Small intestine (tissue), 7 donors: ENCODE measurements around the gene BCAS4. TPM values are rescaled to one million over a fixed set of nuclear protein-coding genes. Genes with fewer than 3 reads are reported as not detected.
"Not testable (repeated sequence)": the region's sequence is repeated elsewhere in the genome, so short reads cannot be mapped to it uniquely, and the experiment has no call there.

Experiments
- DNase-seq, 2 donors: peaks; one replicate each; pipeline versions ENCODE4 v3.0.0 to v3.0.0-alpha.2; 2013
- FAIRE-seq: peaks from 2 replicates; lab custom pipeline; 2012; peaks lifted over from hg19 to GRCh38; lab: Jason Lieb, UNC
- H3K27ac ChIP-seq, 3 donors: one replicate each; pipeline ENCODE4 v1.5.1; 2013; ENCODE audit warnings: low read length in 2 of 3, mild to moderate bottlenecking in 2 of 3, control low read depth in 1 of 3, inconsistent platforms in 1 of 3, low read depth in 1 of 3, moderate library complexity in 1 of 3
- H3K27me3 ChIP-seq, 3 donors: one replicate each; pipeline ENCODE4 v1.6.1; 2013; ENCODE audit warnings: low read length in 3 of 3, inconsistent platforms in 1 of 3; ENCODE audit not compliant: control insufficient read depth in 3 of 3, insufficient read depth in 3 of 3
- H3K36me3 ChIP-seq, 3 donors: one replicate each; pipeline ENCODE4 v1.6.1; 2013; ENCODE audit warnings: low read length in 3 of 3, inconsistent platforms in 1 of 3, low read depth in 1 of 3, mild to moderate bottlenecking in 1 of 3, moderate library complexity in 1 of 3; ENCODE audit not compliant: control insufficient read depth in 3 of 3, insufficient read depth in 2 of 3
- H3K4me1 ChIP-seq, 3 donors: one replicate each; pipeline ENCODE4 v1.6.1; 2013; ENCODE audit warnings: low read length in 2 of 3, inconsistent platforms in 1 of 3, low read depth in 1 of 3, mild to moderate bottlenecking in 1 of 3, moderate library complexity in 1 of 3; ENCODE audit not compliant: control insufficient read depth in 3 of 3, insufficient read depth in 2 of 3
- H3K4me3 ChIP-seq, 3 donors: one replicate each; pipeline ENCODE4 v1.5.1; 2013; ENCODE audit warnings: low read length in 3 of 3, control low read depth in 1 of 3, inconsistent platforms in 1 of 3, low read depth in 1 of 3, mild to moderate bottlenecking in 1 of 3, moderate library complexity in 1 of 3
- H3K9me3 ChIP-seq, 2 donors: one replicate each; pipeline ENCODE4 v1.6.1; 2013; ENCODE audit warnings: low read depth in 1 of 2, low read length in 1 of 2; ENCODE audit not compliant: control insufficient read depth in 2 of 2, insufficient read depth in 1 of 2
- WGBS, 3 donors: extraction: QIAGEN DNeasy Blood & Tissue Kit; methylation state at CpG; one replicate each; pipeline ENCODE4 v1.1.7; 2013; 5-methylcytosine and 5-hydroxymethylcytosine counted together
- polyA plus RNA-seq, 4 donors: library from polyadenylated mRNA; stranded (reverse) in 3 of 4; unstranded in 1 of 4; fragments of 200-250 nt in 3 of 4; fragments of 120-200 nt in 1 of 4; gene quantifications; one replicate each; pipeline versions ENCODE4 v1.2.1 to v1.2.3, GENCODE V29; 2013
- donor health status: healthy with polysubstance abuse.
- donor health status: control.
- donor health status: control.
- donor health status: Bipolar disorder and iron deficiency.
- donor health status: healthy.

The BCAS4 gene
- polyA plus RNA-seq, 4 donors, result 0.45 to 4.0 (median 1.5) TPM

- DNase-seq (no peak), FAIRE-seq (no peak)
- Histone ChIP-seq H3K36me3 (no peaks in the 10 kb centered on the region), H3K27ac (no peak overlapping the region), H3K4me1 (no peaks in the 10 kb centered on the region), H3K9me3 (no peaks in the 10 kb centered on the region), H3K4me3 (no peak overlapping the region), H3K27me3 (no peaks in the 10 kb centered on the region)
- 60 to 73% (median 62%) methylated on average over 8 of the region's 8 CpGs for WGBS, 3 donors
Observed at GRCh38 chr20:50776122-50776817, 18.6 kb upstream of the BCAS4 start.

DNA sequence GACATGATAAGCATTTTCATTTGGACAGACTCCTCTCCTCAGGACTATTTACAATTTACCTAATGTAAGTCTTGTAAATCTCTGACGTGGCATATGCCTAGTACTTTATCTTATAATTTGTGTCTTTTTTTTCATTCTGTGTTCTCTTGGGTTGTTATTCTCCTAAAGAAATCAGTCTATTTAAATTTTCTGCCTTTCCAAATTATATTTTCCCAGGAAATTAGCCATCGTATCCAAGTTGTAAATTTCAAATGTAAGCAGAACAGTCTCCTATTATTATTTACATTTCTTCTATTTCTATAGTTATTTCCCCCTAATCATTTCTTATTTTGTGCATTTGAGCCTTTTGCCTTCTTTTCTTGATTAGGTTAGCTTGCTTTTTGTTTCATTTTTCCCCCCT lies 17.5 kb upstream of the BCAS4 start:
- no peaks in the 10 kb centered on the region for H3K9me3 ChIP-seq
- FAIRE-seq (no peak), DNase-seq (no peak)
- H3K36me3 ChIP-seq, result no peaks in the 10 kb centered on the region
- no peaks in the 10 kb centered on the region for H3K27me3 ChIP-seq
- no peak overlapping the region for H3K27ac ChIP-seq
- H3K4me3 ChIP-seq, result no peak overlapping the region
- WGBS, 3 donors, result 47 to 58% (median 54%) methylated on average over 2 of the region's 2 CpGs
- H3K4me1 ChIP-seq, result no peaks in the 10 kb centered on the region

- H3K4me3 ChIP-seq, DNase-seq, FAIRE-seq, H3K36me3 ChIP-seq, H3K4me1 ChIP-seq, H3K9me3 ChIP-seq, H3K27me3 ChIP-seq, H3K27ac ChIP-seq: not testable (repeated sequence)
- WGBS, 3 donors, result 92 to 98% (median 96%) methylated on average over 8 of the region's 8 CpGs
Observed at GRCh38 chr20:50778994-50779393, 15.9 kb upstream of the BCAS4 start.

- H3K27ac ChIP-seq, result no peak overlapping the region
- H3K36me3 ChIP-seq, result no peaks in the 10 kb centered on the region
- no peak for DNase-seq
- no peak overlapping the region for H3K4me3 ChIP-seq
- 93 to 94% (median 93%) methylated on average over 2 of the region's 2 CpGs for WGBS, 3 donors
- H3K4me1 ChIP-seq, result peaks cover 0 to 5% (median 0%) of the 10 kb centered on the region in 3 donors
- no peak for FAIRE-seq
- no peaks in the 10 kb centered on the region for H3K27me3 ChIP-seq
- H3K9me3 ChIP-seq, result no peaks in the 10 kb centered on the region
Observed at GRCh38 chr20:50783390-50783789, 11.5 kb upstream of the BCAS4 start.

DNA sequence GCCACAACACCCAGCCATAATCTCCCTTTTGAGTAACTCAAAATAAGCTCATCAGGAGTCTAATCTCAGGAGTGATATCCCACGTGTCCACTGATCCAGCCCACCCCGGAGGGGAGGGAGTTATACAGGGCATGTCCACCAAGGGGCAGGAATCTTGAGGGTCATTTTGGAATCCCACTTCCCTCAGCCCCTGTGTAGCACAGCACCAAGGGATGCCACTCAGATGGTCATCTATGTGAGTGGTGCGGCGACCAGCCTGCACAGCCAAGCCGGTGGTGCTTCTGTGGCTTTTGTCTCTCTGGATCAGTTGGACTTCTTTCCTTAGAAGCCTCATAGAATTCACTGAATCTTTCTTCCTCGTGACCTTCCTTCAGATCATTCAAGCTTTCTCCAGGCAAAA lies 11.0 kb upstream of the BCAS4 start:
- DNase-seq (no peak), FAIRE-seq (no peak)
- H3K27me3 ChIP-seq, result no peaks in the 10 kb centered on the region
- H3K36me3 ChIP-seq, result no peaks in the 10 kb centered on the region
- no peak overlapping the region for H3K27ac ChIP-seq
- H3K4me1 ChIP-seq, result peaks cover 0 to 10% (median 0%) of the 10 kb centered on the region in 3 donors
- H3K4me3 ChIP-seq, result no peak overlapping the region
- 67 to 80% (median 79%) methylated on average over 6 of the region's 6 CpGs for WGBS, 3 donors
- no peaks in the 10 kb centered on the region for H3K9me3 ChIP-seq

GRCh38 chr20:50784464-50784863 lies 10.4 kb upstream of the BCAS4 start:
- Histone ChIP-seq H3K27me3 (no peaks in the 10 kb centered on the region), H3K4me1 (peaks cover 0 to 13% (median 0%) of the 10 kb centered on the region in 3 donors), H3K27ac (no peak overlapping the region), H3K36me3 (no peaks in the 10 kb centered on the region), H3K4me3 (no peak overlapping the region), H3K9me3 (no peaks in the 10 kb centered on the region)
- DNase-seq (no peak), FAIRE-seq (no peak)
- 83 to 93% (median 86%) methylated on average over 4 of the region's 4 CpGs for WGBS, 3 donors

DNA sequence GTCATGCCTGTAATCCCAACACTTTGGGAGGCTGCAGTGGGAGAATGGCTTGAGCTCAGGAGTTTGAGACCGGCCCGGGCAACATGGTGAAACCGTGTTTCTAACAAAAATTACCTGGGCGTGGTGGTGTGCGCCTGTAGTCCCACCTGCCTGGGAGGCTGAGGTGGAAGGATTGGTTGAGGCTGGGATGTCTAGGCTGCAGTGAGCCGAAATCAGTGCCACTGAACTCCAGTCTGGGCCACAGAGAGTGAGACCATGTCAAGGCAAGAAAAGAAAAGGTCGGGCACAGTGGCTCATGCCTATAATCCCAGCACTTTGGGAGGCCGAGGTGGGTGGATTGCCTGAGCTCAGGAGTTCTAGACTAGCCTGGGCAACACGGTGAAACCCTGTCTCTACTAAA lies 8.2 kb upstream of the BCAS4 start:
- 87 to 90% (median 89%) methylated on average over 9 of the region's 9 CpGs for WGBS, 3 donors
- H3K27me3 ChIP-seq, result no peaks in the 10 kb centered on the region
- H3K4me3 ChIP-seq, result no peak overlapping the region
- no peak for FAIRE-seq
- H3K27ac ChIP-seq, result no peak overlapping the region
- H3K9me3 ChIP-seq, result no peaks in the 10 kb centered on the region
- H3K36me3 ChIP-seq, result no peaks in the 10 kb centered on the region
- peaks cover 0 to 33% (median 2%) of the 10 kb centered on the region in 3 donors for H3K4me1 ChIP-seq
- DNase-seq, result no peak

- H3K27ac ChIP-seq, result no peak overlapping the region
- WGBS, 3 donors, result 82 to 97% (median 90%) methylated on average over 2 of the region's 2 CpGs
- no peak for FAIRE-seq
- peaks cover 0 to 33% (median 2%) of the 10 kb centered on the region in 3 donors for H3K4me1 ChIP-seq
- H3K4me3 ChIP-seq, result no peak overlapping the region
- H3K9me3 ChIP-seq, result no peaks in the 10 kb centered on the region
- H3K36me3 ChIP-seq, result no peaks in the 10 kb centered on the region
- H3K27me3 ChIP-seq, result no peaks in the 10 kb centered on the region
- DNase-seq, result no peak
Observed at GRCh38 chr20:50787181-50787580, 7.7 kb upstream of the BCAS4 start.
